Fibroblast of skin of left quadriceps (primary cell): ENCODE measurements around the gene C16orf95.
"Not testable (repeated sequence)": the region's sequence is repeated elsewhere in the genome, so short reads cannot be mapped to it uniquely, and the experiment has no call there.

Source experiments
- DNase-seq, 2 experiments: peaks; one replicate each; pipeline ENCODE4 v3.0.0-alpha.2; 2013; ENCODE audit warnings: low read depth in 2 of 2

The C16orf95 gene

DNA sequence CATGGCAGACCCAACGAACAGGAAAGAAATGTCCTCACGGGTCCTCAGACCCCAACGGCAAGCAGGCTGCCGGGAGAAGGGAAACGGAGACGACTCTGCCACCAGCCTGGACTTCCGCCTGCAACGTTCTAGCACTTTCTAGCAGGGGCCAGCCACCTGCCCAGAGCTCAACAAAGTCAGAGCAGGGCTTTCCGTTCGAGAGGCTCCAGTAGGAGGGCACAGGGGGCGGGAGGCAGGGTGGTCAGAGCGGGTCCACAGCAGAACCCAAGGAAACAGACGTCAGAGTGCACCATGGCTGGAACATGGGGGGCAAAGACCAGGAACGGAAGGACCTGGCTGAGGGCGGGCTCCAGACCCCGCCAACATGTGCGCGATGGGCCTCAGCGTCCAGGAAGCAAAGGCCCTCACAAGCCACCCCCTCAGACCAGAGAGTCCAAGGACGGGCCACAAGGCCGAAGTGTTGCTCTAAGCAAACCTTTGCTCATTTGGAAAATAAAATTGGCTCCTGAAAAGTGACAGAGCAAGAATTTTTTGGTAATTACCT, 29.4 kb upstream of the C16orf95 start:
- no peak for DNase-seq

DNA sequence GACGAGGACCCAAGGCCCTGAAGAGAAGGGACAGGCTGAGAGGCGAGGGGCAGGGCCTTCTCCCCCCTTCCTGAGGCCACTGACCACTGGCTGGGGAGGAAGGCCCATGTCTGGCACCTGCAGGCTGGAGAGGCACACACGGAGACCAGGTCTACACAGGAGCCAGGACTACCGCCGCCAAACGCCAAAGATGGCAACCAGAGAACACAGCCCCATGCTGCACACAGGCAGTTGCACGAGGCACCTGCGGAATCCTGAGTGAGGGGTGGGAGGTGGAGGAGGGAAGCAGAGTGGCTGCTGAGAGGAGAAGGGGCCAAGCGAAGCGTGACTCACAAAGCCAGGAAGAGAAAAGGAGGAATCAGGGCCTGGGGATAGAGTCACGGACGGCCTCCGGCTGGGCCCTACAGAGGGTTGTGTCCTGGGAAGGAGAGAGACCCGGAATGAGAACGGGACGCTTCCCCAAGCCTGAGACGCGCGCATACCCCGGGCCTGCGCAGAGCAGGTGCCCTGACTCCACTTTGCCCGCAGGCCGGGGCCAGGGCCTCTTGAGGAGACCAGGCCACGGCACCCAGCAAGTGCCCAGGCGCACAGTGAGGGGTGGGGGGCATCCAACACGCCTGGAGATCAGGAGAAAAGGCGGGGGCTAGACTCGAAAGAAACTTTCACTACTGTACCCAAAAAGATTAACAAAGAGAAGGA, 28.7 kb upstream of the C16orf95 start:
- DNase-seq, result no peak

DNA sequence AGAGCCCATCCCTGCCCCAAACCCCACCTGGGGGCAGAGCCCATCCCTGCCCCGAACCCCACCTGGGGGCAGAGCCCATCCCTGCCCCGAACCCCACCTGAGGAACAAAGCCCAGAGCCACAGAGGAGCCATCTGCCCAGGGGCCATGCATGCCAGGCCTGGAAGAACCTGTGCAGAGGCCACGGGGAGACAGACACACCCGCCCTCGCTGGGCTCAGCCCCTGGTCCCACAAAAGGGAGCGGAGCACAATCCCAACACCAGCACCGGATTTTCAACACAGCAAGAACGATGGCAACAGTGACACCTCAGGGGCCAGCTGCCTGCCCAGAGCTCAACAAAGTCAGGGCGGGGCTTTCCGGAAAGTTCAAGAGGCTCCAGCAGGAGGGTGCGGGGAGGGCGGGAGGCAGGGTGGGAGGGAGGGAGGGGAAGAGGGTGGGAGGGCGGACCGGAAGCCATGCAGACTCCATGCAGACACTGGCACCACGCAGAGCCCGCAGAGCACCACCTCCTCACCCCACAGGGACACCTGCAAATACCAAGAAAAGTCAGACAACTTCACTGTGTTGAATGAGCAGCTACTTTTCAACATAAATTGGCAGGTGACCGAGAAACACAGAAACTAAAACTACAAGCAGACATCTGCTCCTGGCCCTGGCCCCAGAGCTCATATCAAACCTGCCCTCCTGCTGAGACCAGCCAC, 27.9 kb upstream of the C16orf95 start:
- DNase-seq, result no peak

DNA sequence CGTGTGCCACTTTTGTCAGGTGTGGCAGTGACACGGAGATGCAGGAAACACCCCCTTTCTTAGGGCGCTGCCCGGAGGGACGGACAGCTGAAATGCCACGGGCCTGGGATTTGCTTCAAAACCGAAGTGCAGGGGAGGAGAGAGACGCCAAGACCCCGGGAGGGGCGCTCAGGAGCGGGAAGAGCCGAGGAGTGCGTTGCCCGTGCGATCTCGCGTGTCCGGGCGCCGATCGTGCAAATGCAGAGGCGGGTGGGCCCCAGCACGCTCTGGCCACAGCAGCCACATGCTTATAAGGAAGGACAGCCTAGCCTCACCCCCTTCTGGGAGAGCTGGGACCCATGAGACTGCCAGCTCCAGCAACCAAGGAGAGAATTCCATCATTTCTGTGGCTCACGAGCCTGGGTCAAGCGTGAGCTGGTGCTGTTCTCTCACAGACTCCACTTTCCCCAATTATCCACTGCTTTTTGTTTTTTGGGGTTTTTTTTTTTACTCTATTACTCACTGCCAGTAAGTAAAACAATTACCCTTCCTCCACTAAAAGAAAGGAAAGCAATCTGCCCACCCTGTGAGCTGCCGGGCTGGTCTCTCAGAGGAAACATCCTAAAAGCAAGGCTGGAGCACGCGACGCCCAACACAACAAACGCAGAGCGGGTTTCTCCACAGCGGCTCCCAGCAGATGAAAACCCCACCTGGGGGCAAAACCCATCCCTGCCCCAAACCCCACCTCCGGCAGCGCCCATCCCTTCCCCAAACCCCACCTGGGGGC, 27.2 kb upstream of the C16orf95 start:
- no peak for DNase-seq

DNA sequence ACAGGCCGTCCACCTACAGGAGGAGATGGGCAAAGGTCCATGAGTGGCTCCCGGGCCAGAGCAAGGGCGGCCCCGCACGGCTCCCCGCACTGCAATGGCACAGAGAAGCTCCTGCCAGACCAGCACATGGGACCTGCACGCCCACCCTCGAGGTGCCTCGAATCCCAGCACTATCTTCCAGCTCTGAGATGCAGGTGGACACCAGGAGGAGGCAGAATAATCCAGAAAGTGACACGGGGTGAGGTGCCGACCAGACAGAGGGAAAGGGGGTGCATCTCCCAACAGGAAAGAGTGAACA, 26.5 kb upstream of the C16orf95 start:
- DNase-seq, result no peak

DNA sequence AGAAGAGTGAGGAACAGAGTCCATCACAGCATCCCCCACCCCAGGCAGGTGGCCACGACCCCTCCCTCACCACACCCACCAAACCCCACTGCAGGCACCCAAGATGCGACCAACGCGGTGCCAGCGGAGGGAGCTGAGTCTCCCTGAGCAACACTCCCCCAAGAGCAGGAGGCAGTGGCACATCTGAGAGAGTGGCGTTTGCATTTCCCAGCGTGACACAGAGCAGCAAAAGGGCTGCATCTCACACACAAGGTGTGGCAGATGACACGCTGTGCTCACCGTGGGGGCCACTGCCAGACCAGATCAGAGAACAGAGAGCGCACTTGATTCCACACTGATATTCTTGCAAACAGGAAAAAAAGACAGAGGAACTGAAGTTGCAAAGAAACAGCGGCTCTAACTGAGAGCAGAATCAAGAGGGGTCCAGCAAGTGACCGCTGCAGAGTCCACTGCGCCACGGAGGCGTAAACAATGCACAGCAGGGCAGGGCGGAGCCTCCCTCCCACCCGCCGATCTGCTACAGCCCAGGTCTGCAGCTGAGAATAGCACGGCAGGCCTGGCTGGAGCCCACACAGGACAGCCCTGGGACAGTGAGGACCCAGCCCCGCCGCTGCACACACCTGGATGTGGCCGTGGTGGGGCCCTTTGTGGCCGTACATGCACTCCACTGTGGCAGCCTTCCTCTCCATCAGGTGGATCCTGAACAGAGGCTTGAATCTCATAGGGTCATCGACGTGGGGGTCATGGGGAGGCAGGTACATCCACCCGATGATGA, 26.0 kb upstream of the C16orf95 start:
- DNase-seq, result no peak

DNA sequence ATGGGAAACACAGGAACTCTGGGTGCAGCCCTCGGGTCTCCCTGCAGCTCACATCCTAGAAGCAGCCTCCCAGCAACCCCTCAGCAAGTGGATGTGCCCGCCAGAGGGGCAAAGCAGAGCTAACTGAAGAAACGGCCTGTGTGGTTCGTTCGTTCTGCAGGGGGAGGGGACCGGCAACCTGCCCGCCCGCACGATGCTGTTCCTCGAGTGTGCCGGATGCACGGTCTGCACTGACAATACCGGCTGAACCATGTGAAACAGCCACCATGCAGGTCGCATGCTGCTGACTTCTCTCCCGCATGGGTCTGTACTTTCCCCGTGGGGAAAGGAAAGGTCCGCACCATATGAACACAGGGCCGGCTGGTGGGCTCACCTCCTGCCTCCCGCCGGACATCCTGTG, 25.3 kb upstream of the C16orf95 start:
- DNase-seq, result no peak

DNA sequence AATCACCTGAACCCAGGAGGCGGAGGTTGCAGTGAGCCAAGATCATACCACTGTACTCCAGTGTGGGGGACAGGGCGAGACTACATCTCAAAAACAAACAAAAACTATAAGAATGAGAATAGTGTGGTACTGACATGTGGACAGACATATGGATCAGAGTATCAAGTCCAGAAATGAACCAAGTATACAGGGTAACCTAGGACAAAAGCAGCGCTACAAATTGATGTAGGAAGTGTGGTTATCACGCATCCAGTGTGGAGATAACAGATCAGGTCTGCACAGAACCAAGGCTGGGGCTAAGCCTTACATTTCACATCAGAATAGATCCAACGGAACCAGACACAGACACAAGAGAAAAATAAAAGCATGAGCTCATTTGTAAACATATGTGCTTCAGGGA, 23.0 kb upstream of the C16orf95 start:
- no peak for DNase-seq

DNA sequence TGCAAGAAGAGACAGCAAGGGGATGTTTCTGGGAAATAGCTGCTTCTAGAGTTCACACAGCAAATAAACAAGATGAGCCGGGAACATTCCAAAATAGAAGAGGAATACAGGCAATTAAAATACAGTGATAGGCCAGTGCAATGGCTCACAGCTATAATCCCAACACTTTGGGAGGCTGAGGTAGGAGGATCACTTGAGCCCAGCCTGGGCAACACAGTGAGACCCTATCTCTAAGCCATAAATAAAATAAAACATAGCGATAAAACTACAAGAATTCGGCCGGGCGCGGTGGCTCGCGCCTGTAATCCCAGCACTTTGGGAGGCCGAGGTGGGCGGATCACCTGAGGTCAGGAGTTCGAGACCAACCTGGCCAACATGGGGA, 22.5 kb upstream of the C16orf95 start:
- DNase-seq, result not testable (repeated sequence)

DNA sequence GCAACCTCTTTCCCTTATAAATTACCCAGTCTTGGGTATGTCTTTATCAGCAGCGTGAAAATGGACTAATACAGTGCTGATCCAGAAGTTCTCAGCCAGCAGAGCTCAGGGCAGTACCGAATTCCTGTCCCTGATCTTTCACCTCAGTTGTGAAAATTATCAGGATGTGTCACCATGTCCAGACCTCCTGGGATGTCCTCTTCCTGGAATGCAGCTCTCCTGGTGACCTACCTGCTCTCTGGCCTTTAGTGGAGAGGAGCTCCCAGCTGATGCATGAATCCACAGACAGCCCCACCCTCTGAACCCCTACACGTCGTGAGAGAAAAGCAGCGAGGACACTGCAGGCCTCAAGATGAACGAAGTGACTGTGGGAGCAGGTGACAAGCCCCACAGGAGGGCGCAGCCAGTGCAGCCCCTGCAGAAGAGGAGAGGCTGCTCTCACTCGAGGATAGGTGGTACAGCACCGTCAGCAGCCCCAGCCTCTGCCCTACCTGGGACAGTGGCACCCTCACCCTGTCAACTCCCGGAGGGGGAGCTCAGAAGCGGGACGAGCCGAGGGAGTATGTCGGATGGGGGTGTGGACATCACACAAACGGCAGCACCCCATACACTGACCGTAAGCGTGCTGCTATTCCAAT, 22.0 kb upstream of the C16orf95 start:
- DNase-seq, result no peak

DNA sequence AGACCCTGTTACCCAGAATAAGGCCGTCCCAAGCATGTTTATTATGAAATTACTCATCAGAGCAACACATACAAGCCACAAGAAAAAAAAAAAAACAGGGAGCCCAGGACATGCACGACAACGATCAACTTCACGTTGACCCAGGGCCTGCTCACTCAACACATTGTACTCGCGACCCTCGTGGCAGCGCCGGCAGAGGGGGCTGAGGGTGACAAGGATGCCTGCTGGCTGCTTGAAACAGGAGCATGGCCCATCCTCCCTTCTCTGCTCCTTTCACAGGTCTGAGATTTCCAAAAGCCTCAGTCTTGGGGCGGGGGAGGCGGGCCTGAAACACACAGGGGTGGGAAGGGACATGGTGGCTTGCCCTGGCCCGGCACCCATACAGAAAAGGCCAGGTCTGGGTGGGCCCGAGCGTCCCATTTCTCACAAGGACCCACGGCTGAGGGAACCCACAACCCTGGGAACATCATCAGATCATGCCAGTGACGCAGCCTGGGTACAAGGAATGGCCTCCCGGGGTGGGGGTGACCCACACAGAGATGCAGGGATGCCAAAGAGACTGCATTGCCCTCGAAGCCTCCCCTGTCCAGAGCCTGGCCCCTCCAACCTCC, 21.1 kb upstream of the C16orf95 start:
- DNase-seq, result no peak

DNA sequence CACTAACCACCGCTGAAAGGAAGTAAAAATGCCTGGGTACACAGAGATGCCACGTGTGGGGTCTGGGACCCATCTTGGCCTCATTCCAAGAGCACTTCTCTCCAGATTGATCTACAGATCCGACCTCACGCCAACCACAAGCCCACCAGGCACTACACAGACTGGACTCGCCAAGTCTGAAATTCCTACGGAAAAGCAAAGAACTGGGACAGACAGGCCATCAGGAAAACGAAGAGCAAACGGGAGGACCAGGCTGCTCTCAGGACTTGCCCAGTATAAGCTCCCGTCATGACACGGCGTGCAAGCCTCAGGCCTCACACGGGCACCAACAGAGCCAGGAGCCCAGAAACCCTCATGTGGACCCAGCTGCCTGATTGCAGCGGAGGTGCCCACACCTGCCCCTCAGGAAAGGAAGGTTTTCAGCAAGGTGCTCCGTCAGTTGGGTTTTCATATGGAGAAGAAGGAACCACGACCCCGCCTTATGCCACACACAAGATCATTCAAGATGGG, 20.1 kb upstream of the C16orf95 start:
- DNase-seq, result no peak

DNA sequence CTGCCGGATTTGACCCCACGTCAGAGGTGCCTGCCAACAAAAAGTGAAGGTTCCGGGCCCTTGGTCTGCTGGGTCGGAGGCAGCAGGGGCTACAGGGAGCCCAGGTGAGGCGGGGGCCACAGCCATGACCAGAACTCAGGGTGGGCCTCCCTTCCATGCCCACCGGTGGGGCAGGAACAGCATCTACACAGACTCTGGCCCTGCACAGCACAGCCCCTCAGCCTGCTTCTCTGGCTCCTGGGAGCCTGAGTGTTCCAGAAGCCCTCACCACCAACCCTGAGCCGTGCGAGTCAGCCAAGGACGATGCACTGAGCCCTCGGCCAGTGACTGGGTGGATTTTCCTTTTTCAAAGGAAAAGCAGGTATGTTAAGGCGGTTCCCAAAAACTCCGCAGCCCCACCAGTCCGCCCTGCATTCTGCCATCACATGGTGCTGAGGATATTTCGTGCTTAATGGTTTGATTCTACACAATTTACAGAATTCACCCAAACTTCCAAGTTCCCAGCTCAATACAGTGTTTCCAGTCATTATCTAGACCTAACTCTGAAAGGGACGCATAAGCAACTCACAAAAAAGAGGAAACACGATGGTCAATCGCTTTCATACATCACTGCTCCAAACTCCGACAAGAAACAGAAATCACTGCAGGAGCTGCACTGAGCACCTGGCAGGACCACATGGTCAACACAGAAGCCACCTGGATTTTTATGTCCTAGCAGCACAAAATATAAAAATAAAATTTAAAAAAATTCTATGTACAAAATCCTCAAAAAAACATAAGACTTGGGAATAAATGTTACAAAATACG, 19.4 kb upstream of the C16orf95 start:
- DNase-seq, result no peak

DNA sequence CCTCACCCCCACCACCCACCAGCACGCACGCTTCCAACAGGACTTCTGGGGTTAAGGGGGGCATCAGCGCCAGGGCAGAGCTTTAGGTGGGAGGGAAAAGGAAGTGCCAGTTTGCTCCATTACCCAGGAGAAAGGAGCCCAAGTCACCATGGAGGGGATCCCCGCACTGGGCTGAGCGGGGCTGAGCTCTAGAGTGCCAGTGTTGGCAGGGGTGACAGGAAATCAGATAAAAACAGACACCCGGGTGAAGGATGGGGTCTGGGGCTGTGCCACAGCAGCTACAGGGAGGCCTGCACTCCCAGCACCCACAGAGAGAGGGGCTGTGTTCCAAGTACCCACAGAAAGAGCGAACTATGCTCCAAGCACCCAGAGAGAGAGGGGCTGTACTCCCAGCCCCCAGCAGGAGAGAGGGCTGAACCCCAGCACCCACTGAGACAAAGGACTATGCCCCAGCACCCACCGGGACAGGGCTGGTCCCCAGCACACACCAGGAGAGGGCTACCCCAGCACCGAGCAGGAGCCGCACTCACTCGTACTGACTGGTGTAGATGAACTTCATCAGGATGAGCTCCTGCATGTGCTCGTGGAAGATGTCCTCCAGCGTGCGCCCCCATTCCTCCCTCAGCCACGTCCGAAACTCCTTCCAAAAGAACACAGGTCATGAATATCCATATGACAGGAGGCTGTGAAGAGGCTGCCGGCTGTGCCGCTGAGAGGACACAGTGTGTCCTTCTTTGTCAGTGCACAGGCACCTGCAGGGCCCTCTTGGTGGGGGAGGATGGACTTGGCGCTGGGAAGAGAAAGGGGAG, 18.6 kb upstream of the C16orf95 start:
- DNase-seq, result no peak

DNA sequence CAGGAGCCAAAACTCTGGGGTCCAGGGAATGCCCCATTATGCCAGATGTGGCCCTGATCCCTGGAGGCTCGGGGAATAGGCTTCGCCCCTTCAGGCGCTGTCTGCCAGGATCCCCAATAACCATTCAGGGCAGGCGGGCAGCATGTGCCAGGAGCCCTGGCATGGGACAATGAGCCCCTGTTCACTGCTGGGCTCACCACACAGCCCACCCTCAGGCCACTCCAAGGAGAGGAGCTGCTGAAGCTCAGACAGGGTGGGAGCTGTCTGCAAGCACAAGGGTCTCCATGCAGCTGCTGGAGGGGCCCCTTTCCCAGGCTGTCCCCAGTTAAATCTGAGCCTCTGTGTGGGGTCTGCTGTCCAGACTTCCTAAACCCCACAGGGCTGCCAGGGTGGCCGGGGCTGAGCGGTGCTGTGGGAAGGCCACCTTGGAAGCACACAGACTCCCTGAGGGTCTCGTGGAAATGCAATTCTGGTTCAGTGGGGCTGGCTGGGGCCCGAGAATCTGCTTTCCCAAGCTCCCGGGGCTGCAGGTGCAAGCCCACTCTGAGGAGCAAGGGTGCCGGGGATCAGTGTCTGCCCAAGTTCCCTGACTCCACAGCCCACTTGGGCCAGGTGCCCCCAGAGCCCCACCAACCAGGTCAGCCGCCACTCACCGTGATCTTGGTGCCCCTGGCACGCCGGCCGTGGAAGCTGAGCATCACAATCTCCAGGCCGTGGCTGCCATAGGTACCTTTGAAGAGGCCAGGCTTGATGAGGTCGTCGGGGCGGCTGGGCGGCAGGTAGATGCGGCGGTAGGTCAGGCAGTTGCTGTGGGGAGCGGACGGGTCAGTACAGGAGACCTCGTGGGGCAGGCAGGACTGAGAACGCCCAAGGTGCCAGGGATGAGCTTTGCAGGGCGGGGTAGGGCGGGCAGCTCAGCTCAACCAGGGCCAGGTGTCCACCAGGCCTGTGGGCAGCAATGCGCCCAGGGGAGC, 17.7 kb upstream of the C16orf95 start:
- no peak for DNase-seq

DNA sequence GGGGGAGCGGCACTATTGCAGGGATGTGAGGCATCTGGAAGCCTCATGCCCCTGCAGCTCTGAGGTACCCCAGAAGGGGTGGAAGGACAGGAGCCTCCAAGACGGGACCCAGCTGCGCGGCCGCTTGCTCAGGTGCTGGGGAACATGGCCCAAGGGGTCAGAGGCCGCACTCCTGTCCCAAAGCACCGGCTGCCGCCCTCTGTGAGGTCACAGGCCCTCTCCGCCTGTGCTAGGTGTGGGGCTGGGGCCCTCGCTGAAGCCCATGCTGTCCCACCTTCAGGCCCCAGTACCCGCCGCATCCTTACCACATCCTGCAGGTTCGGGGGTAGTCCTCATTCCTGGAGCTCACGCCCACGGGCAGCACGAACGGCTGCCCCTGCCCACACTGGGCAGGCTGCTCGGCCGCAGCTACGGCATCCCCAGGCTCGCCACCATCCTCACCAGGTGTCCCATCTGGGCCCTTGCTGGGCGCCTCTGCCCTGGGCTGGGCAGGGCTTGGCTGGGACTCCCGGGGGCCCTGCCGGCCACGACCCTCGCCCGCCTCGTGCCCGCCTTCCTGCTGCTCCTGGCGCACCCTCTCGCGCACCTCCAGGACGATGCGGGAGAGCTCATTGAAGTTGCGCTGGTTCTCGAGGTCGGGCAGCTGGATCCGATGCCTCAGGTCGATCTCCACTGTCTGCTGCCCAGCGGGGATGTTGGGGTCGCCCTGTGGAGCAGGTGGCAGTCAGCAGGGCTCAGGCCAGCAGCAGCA, 16.6 kb upstream of the C16orf95 start:
- DNase-seq, result no peak

DNA sequence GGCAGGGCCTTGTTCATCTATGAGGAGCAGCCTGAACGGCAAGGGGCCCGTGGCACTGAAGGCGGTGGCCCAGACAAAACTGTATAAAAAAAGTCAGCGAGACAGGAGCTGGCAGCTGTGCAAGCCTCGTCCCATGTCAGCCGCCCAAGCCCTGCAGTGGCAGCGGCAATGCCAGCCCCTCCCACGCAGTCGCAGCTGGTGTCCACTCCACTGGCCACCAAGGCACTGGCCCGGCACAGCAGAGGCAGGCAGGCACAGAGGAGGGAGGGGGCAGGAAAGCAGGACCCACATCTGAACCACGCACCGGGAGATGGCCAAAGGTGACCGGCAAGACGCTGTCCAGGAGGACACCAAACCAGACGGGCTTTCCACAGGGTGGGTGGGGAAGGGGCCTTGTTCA, 15.9 kb upstream of the C16orf95 start:
- DNase-seq, result no peak
